ENCODE results near the gene NDUFS6. TPM values are rescaled to one million over a fixed set of nuclear protein-coding genes. Genes with fewer than 3 reads are reported as not detected.
A peak's percentile ranks its signal among the peaks of the same experiment; 100 is the strongest.
"Not testable (repeated sequence)": the region's sequence is repeated elsewhere in the genome, so short reads cannot be mapped to it uniquely, and the experiment has no call there.

Gene NDUFS6
- total RNA-seq, 2 donors from 2014 or later: 32.3 to 32.6 TPM

DNA sequence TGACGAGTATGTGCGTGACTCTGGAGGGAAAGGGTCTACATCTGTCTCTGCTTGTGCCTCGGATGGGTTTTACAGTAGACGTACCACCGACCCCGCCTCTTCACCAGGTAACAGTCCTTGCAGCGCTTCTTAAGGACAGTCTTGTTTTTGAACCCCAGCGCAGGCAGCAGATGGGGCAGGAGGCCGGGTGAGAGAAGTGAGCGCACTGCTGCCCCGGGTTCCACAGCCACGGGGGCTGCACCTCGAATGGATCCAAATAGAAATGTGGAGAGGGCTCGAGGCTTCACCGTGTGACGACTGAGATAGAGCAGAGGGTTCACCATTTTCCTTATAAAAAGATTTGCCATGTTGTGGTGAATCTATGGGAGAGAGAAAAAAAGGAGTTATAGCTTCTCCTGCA is 2.6 kb upstream of the NDUFS6 start:
- peaks cover 35 to 37% of the 10 kb centered on the region in 2 donors for H3K36me3 Mint-ChIP-seq
- DNase-seq (ENCODE audit: low spot score in 2 of 2): peak in 1 of 2 donors; percentile 48
- H3K27ac Mint-ChIP-seq: peak overlapping the region; percentile 84 to 90
- not testable (repeated sequence) for ATAC-seq, H3K9me3 Mint-ChIP-seq

DNA sequence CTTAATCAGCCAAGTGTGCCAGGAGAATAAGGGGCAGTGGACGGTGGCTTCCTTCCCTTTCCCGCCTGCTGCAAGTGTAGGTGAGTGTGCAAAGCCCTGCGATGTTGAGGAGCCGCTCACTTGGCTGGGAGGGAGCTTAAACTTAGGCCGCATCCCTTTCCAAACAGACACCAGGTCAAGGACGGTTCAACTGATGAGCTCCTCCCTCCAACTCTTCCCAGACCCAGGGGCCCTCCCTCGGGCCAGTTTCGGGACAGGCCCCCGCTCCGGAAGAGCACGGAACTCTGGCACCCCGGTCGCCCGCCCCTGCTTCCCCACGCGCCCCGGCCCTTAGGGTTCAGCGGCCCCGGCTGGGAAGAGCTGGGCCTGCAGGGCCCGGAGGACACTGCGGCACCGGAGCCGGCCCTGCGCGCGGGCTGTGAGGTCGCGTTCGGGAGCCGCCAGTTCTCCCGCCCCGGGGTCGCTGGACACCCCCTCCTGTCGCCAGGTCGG is 2.1 kb upstream of the NDUFS6 start:
- DNase-seq (ENCODE audit: low spot score in 2 of 2): peak; percentile 44 to 72
- H3K36me3 Mint-ChIP-seq: peaks cover 41 to 42% of the 10 kb centered on the region in 2 donors
- H3K27ac Mint-ChIP-seq: peak overlapping the region; percentile 84 to 90
- no peaks in the 10 kb centered on the region for H3K9me3 Mint-ChIP-seq
- peak; percentile 31 to 71 for ATAC-seq

DNA sequence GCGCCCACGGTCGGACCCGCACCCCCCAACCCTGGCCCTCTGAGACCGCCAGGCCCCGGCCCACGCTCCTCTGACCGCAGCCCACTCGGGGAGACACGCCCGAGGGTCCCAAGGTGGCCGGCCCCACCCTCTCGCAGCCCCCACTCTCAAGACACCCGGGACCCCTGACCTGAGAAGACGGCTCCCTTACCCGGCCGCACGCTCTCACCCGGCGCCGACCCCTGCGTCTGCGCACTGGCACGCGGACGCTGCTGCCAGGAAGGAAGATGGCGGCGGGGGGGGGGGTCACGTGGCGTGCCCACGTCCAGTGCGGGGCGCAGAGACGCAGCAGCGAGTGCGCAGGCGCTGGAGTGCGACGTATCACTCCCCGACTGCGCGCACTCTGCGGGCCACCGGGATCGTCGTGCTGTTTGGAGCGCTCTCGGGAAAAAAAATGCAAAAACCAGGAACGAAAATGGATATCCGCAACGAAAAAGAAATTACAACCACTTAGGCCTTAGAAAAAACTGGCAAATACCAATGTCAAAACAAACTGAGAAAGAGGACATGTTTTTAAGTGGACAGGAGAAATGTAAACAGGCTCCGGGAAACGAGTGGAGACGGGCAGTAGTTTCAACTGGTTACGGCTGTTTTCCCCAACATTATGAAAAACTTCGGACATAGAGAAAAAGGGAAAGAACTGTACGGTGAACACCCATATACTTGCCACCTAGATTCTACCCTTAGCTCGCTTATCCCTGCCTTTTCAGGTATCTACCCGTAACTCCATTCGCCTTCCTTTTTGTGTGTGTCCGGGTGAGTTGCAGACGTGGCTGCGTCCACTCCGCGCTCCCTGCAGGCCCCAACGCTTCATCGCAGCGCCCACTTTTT is 1.4 kb upstream of the NDUFS6 start, which contains the start of gene MRPL36:
TSS of gene MRPL36 (minus strand) at position 236 of the 870 bp plus-strand sequence. CDS start 902 bp downstream, outside the sequence.
- no peaks in the 10 kb centered on the region for H3K9me3 Mint-ChIP-seq
- H3K36me3 Mint-ChIP-seq: peaks cover 42 to 43% of the 10 kb centered on the region in 2 donors
- H3K27ac Mint-ChIP-seq: peak within 1 kb of the TSS; percentile 90 to 98
- DNase-seq (ENCODE audit: low spot score in 2 of 2) (peak; percentile 86 to 87), ATAC-seq (peak; percentile 79 to 84)

DNA sequence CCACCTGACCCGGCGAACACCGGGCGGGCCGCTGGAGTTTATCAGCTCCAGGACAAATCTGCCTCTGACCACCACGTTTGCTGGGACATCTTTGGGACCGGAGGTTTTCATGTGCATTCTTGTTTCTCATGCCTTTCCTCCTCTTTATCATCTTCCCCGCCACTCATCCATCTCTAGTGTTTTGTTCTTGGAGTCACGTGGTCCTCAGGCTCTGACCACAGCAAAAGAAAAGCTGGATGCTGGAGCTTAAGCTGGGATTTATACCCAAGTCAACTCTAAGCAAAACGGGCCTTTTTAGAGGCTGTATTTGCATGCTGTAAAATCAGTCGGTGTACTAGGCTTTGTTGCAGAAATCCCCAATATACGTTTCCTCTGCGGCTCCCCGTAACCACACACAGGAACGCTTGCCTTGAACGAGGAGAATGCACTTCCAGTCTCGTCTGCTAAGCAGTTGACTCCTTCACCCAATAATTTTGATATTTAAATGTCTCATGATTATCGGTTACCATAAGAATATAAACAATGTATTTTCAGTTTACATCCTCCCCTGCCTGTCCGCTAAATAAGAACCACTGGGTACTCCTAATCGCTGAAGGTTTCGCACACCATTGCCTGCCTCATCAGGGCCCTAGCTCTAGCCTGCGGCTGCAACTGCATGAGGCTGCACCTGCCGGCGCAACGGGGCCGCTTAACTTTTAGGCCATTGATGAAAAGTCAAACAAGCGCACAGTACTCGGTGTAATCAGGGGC is 560 bp upstream of the NDUFS6 start:
- H3K9me3 Mint-ChIP-seq: no peaks in the 10 kb centered on the region
- peak overlapping the region; percentile 90 to 98 for H3K27ac Mint-ChIP-seq
- peak in 1 of 2 donors; percentile 48 for DNase-seq (ENCODE audit: low spot score in 2 of 2)
- peak; percentile 41 to 64 for ATAC-seq
- peaks cover 42 to 43% of the 10 kb centered on the region in 2 donors for H3K36me3 Mint-ChIP-seq

DNA sequence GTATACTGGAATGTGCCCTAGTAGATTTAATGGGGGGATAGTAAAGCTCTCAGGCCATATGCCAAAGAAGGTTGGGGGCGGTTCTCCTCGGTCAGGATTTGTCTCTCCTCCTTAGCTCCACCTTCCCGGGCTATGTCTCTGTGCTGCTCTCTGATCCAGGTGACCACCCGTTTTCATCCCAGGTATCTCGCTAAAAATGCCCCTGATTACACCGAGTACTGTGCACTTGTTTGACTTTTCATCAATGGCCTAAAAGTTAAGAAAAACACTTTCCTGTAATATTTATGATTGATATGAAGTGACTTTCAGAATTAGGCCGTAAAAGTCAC is 724 bp downstream of the NDUFS6 start:
- DNase-seq (ENCODE audit: low spot score in 2 of 2) (no peak), ATAC-seq (no peak)
- Mint-ChIP-seq H3K36me3 (peaks cover 42 to 51% of the 10 kb centered on the region in 2 donors), H3K9me3 (no peaks in the 10 kb centered on the region), H3K27ac (peak overlapping the region; percentile 90 to 91)

DNA sequence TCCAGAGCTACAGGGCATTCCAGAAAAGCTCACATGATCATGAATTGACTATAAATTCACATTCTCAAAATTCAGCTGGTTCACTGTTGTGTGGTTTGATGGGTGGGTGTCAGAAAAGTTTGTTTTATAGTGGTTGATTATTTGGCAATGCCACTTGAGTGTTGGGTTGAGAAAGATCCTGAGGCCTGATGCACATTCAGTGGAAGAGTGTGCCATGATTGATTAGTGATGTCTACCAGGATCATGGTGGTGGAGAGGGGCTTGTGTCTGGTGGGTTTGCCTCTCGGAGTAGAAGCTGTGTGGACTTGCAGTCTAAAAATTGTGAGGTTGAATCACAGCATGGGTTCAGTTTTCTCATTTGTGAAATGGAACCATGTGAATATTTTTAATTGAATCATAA is 2.0 kb downstream of the NDUFS6 start:
- H3K27ac Mint-ChIP-seq: no peak overlapping the region
- DNase-seq (ENCODE audit: low spot score in 2 of 2): peak in 1 of 2 donors; percentile 18
- peaks cover 50 to 59% of the 10 kb centered on the region in 2 donors for H3K36me3 Mint-ChIP-seq
- ATAC-seq: no peak
- H3K9me3 Mint-ChIP-seq: no peaks in the 10 kb centered on the region

DNA sequence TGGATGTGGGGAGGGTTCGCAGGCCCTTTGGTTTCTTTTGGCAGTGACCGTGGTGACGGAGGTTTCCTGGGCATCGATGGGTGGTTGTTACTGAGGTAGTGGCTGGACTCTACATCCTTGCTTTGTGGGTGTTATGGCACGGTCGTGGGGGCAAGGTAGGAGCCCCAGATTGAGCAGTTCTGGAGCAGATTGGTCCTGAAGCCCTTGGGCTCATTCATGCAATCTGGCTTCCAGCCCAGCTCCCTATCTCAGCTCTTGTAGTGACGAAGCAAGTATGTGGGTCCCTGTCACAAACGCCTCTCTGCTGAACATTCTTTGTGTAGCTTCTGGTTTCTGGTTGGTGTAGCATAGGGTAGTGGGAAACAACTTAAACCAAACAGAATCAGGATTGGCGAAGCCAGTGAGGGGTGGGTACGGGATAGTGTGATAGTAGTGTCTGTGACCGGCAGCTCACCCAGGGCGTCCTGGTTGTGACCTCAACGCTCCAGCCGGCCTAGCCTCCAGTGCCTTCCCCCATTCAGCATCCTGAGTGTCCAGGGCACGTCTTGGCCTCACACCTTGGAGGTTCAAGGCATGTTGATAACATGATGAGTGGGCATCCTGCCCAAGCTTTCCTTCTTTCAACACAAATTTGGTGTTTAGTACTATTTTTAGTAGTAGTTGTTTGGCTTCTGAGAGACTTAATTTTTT is 2.9 kb downstream of the NDUFS6 start:
- ATAC-seq (no peak), DNase-seq (ENCODE audit: low spot score in 2 of 2) (peak in 1 of 2 donors; percentile 21)
- Mint-ChIP-seq H3K27ac (peak overlapping the region in 1 of 2 donors; percentile 60), H3K9me3 (no peaks in the 10 kb centered on the region), H3K36me3 (peaks cover 42 to 51% of the 10 kb centered on the region in 2 donors)

DNA sequence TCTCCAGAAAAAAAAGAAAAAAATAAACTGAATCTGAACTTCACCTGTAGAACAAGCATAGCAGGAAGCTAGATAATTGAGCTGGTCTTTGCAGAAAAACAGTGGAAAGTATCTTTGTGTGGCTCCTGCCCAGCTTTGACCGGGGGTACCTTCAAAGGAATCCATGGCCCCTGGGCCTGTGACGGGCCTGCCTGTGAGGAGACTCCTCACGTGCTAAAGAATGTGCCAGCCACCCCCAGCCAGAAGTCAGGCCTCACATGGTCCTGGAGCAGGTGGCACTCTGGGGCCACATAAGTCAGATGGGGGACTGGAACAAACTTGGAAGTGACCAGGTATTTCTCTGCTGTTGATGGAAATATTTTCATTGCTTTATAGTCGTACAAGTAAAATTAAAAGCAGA is 4.1 kb downstream of the NDUFS6 start:
- peaks cover 34 to 43% of the 10 kb centered on the region in 2 donors for H3K36me3 Mint-ChIP-seq
- no peak for ATAC-seq
- H3K27ac Mint-ChIP-seq: no peak overlapping the region
- no peaks in the 10 kb centered on the region for H3K9me3 Mint-ChIP-seq
- peak in 1 of 2 donors; percentile 25 for DNase-seq (ENCODE audit: low spot score in 2 of 2)

DNA sequence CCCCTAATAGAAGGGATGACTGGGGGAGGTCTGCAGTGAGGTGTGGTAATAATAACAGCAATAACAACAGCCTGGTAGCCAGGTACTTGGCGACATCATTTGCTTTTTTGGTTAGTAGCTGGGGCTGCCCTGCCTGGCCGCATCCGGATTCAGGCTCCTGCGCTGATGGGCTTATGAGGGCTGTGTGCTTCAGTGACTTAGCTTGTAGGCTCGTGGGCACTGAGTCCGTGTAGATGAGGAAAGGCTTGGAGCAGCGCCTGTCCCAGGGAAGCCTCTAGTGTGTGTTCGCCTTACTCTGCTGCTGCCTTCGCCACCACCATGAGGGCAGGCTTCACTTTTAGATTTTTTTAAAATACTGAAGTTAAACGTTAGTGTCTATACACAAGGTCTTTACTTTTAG is 4.5 kb downstream of the NDUFS6 start:
- H3K9me3 Mint-ChIP-seq: no peaks in the 10 kb centered on the region
- H3K36me3 Mint-ChIP-seq: peaks cover 30 to 39% of the 10 kb centered on the region in 2 donors
- no peak overlapping the region for H3K27ac Mint-ChIP-seq
- ATAC-seq (no peak), DNase-seq (ENCODE audit: low spot score in 2 of 2) (peak in 1 of 2 donors; percentile 14)

DNA sequence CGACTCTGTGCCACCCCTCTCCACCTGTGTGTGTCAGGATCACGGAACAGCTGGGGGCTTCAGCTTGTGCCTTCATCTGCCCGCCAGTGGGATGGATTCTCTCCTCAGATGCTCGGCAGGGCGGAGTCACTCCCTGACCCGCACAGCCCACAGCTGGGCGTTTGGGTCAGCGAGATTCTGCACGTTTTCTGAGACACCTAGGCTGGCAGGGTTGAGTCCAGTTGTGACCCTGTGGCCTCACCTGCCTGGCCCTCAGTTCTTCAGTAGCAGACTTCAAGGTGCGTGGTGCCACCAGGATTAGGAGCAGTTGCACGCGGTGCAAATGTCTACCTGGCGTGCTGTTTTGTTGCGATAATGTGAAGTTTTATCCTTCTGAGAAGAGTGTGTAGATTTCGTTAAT is 5.0 kb downstream of the NDUFS6 start:
- DNase-seq (ENCODE audit: low spot score in 2 of 2) (peak in 1 of 2 donors; percentile 41), ATAC-seq (no peak)
- no peaks in the 10 kb centered on the region for H3K9me3 Mint-ChIP-seq
- peaks cover 30 to 36% of the 10 kb centered on the region in 2 donors for H3K36me3 Mint-ChIP-seq
- peak overlapping the region in 1 of 2 donors; percentile 9 for H3K27ac Mint-ChIP-seq

DNA sequence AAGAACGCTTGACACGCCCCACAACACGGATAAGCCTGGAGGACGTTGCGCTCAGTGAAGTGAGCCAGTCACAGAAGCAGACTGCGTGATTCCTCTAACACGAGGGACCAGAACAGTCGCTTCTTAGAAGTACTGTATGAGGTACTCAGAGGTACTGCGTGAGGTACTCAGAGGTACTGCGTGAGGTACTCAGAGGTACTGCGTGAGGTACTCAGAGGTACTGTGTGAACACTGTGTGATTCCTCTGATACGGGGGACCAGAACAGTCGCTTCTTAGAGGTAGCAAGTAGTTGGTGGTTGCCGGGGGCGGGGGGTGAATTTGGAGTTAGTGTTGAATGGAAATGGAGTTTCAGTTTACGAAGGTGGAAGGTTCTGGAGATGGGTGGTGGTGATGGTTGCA is 5.8 kb downstream of the NDUFS6 start:
- peak in 1 of 2 donors; percentile 26 for DNase-seq (ENCODE audit: low spot score in 2 of 2)
- H3K9me3 Mint-ChIP-seq: no peaks in the 10 kb centered on the region
- peaks cover 28 to 35% of the 10 kb centered on the region in 2 donors for H3K36me3 Mint-ChIP-seq
- peak overlapping the region; percentile 0 to 77 for H3K27ac Mint-ChIP-seq
- no peak for ATAC-seq

DNA sequence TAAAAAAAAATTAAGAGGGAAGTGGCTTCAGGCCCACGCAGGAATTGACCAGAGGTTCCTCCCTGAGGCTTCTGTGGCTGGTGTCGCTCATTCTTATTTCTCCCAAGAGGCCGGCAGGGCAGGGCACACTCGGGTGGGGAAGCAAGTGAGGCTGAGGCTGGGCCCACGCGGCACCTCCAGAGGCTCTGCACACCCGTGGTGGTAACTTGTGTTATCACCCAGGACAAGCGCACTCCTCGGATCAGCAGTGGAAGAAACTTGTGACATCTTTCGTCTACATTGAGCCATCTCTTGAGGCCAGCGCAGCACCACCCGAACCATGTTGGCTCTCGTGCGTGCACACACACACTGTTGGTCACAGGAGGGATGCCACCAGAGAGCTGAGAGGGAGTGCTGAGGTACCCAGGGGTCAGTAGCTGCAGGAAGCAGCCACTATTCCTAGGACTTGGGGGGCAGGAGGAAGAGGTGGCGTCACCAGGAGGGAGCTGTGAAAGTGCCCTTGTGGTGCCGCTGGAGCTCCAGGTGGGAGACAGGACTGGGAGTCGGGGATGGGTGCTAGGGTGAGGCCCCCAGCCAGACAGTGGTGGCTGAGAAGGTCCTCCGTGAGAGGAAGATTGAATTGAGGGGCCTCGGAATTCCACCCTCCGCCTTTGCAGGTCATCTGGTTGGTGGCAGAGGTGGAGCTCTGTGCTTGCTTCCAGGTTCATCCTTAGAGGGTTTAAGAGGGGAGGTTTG is 6.4 kb downstream of the NDUFS6 start:
- H3K27ac Mint-ChIP-seq: peak overlapping the region in 1 of 2 donors; percentile 77
- no peaks in the 10 kb centered on the region for H3K9me3 Mint-ChIP-seq
- DNase-seq (ENCODE audit: low spot score in 2 of 2): peak in 1 of 2 donors; percentile 46
- ATAC-seq: no peak
- peaks cover 23 to 32% of the 10 kb centered on the region in 2 donors for H3K36me3 Mint-ChIP-seq

DNA sequence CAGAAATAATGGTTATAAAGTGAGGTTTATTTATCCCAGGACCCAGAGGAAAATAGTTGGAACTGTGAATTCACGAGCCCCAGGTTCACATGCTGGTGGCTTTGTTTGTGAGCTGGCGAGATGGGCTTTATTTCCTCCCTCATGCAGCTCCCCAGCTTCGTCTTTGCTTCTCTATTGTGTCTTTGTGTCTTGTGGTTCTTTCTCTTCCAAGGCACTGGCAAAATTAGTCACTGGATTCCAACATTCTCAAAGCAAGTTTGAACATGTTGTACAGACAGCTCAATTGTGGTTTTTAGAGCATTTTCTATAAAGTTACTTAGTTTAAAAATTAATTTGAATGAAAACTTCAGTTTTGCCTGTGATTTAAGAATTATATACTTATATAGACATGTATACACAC is 7.2 kb downstream of the NDUFS6 start:
- no peaks in the 10 kb centered on the region for H3K9me3 Mint-ChIP-seq
- DNase-seq (ENCODE audit: low spot score in 2 of 2) (no peak), ATAC-seq (no peak)
- H3K27ac Mint-ChIP-seq: no peak overlapping the region
- peaks cover 17 to 24% of the 10 kb centered on the region in 2 donors for H3K36me3 Mint-ChIP-seq

DNA sequence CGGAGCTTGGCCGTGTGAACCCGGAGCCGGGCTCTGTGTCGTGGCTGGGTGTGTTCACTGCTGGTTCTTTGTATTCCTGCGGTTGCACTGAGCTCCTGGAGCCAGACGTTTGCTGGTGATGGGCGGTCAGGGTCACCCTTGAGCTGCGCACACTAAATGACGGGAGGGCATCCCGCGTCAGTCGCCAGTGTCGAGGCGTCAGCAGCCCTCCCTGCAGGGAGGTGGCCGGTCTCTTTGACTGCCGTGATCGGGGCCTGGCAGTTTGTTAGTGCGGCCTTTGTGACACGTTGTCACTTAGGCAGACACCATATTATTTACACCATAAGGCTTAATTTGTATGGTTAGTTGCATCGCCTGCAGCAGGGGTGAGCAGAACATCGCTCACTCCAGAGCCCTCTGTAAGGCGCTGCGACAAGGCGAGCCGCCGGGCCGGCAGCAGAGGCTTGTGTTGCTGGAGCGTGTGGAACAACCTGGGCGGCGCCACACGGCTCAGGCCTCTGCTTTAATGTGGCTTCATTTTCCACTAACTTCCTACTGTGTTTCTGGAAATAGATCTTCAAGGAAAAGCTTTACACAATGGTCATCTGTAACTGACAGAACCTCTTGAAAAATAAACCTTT is 8.3 kb downstream of the NDUFS6 start:
- H3K36me3 Mint-ChIP-seq: peaks cover 11 to 21% of the 10 kb centered on the region in 2 donors
- peak overlapping the region in 1 of 2 donors; percentile 24 for H3K27ac Mint-ChIP-seq
- no peaks in the 10 kb centered on the region for H3K9me3 Mint-ChIP-seq
- peak in 1 of 2 donors; percentile 44 for DNase-seq (ENCODE audit: low spot score in 2 of 2)
- no peak for ATAC-seq

DNA sequence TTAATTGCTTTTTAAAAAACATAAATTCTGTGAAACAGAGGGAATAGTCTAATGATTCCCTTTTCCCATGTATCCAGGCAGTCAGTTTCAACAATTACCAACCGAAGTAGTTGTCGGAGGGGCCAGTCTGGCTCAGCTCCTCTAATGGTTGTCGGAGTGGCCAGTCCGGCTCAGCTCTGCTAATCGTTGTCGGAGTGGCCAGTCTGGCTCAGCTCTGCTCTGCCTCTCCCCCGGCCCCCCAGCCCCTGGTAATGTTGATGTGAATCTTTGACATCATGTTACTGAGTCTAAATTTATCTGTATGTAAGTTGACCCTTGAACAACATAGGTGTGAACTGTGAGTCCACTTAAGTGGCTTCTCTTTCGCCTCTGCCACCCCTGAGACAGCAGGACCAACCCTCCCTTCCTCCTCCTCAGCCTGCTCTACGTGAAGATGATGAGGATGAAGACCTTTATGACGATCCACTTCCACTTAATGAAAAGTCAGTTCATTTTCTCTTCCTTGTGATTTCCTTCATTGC is 9.4 kb downstream of the NDUFS6 start:
- DNase-seq (ENCODE audit: low spot score in 2 of 2) (peak in 1 of 2 donors; percentile 7), ATAC-seq (no peak)
- Mint-ChIP-seq H3K9me3 (no peaks in the 10 kb centered on the region), H3K27ac (no peak overlapping the region), H3K36me3 (peaks cover 14 to 26% of the 10 kb centered on the region in 2 donors)

Measured in activated naive CD4-positive, alpha-beta T cell treated with anti-CD3 and anti-CD28 coated beads, Interleukin-2, amount 50 U/mL, for 72 hours (primary cell).